GM12878 (cell line): Measurements from ENCODE around the gene FAM53B. TPM values are rescaled to one million over a fixed set of nuclear protein-coding genes. Genes with fewer than 3 reads are reported as not detected.

ENCODE experiments used
- ATAC-seq: fragments of 200-7000 bp; cut with Tn5 transposase; 3 replicates; pipeline ENCODE4 v1.9.1; 2020; ENCODE audit warnings: mild to moderate bottlenecking, moderate library complexity
- BruUV-seq: library from RNA; stranded (reverse); fragments of 400-500 nt; replicated peaks from 2 replicates; lab custom pipeline; 2021; lab: Mats Ljungman, UMichigan
- CTCF ChIA-PET: fragments of 300-600 bp; sonication (Branson Sonifier 250); formaldehyde crosslinking; extraction: SDS; loops from one replicate; lab custom pipeline; 2021; ENCODE audit warnings: inconsistent platforms; lab: Yijun Ruan, JAX
- POLR2A ChIA-PET: fragments of 350-600 bp; formaldehyde crosslinking; extraction: SDS; loops from one replicate; lab custom pipeline; 2021; ENCODE audit warnings: inconsistent platforms; lab: Charles Lee
- RAD21 ChIA-PET: fragments of 300-600 bp; sonication (Branson Sonifier 250); formaldehyde crosslinking; loops from one replicate; lab custom pipeline; 2023; ENCODE audit warnings: antibody characterized with exemption; ENCODE audit not compliant: unreplicated experiment; lab: Charles Lee
- SMC1A ChIA-PET: fragments of 300-600 bp; sonication (Branson Sonifier 250); formaldehyde crosslinking; loops from one replicate; lab custom pipeline; 2023; ENCODE audit not compliant: unreplicated experiment, uncharacterized antibody; lab: Charles Lee
- DNase-seq: peaks from one replicate; pipeline ENCODE4 v3.0.0-alpha.2; 2011; ENCODE audit warnings: low read depth, low spot score
- FAIRE-seq: peaks from 3 replicates; lab custom pipeline; 2011; peaks lifted over from hg19 to GRCh38; lab: Jason Lieb, UNC
- H2AFZ ChIP-seq: 2 replicates; pipeline ENCODE4 v1.6.0; 2011; ENCODE audit warnings: low read depth, low read length, control low read depth; ENCODE audit not compliant: control insufficient read depth
- H3K27ac ChIP-seq: 2 replicates; pipeline ENCODE4 v1.5.1; 2011; ENCODE audit warnings: control low read depth; ENCODE audit not compliant: control insufficient read depth, insufficient read depth
- H3K27me3 ChIP-seq, 2 experiments: replicated peaks in 1 of 2; 2 replicates each; pipeline versions ENCODE4 v1.6.0 to v1.6.1; 2011; ENCODE audit warnings: low read length in 1 of 2; ENCODE audit not compliant: control insufficient read depth in 2 of 2, insufficient read depth in 2 of 2
- H3K36me3 ChIP-seq, 2 experiments: 2 replicates each; pipeline ENCODE4 v1.5.1; 2011; ENCODE audit warnings: low read length in 1 of 2; ENCODE audit not compliant: control insufficient read depth in 2 of 2, insufficient read depth in 2 of 2
- H3K4me1 ChIP-seq: 2 replicates; pipeline ENCODE4 v1.6.1; 2011; ENCODE audit warnings: mild to moderate bottlenecking, low read length, moderate library complexity, mixed read lengths; ENCODE audit not compliant: control insufficient read depth, insufficient read depth
- H3K4me2 ChIP-seq: 2 replicates; pipeline ENCODE4 v1.6.0; 2011; ENCODE audit warnings: control low read depth; ENCODE audit not compliant: control insufficient read depth, insufficient read depth
- H3K4me3 ChIP-seq: fragments of 200-600 bp; sonication (generic); 2 replicates; pipeline ENCODE4 v1.5.1; 2016
- H3K79me2 ChIP-seq: 2 replicates; pipeline ENCODE4 v1.6.0; 2011; ENCODE audit warnings: low read length; ENCODE audit not compliant: control insufficient read depth, insufficient read depth
- H3K9ac ChIP-seq: 2 replicates; pipeline ENCODE4 v1.8.0; 2011; ENCODE audit warnings: low read length, control low read depth, mixed read lengths; ENCODE audit not compliant: control insufficient read depth, insufficient read depth
- H3K9me3 ChIP-seq: replicated peaks from 3 replicates; pipeline ENCODE4 v1.5.1; 2011; ENCODE audit warnings: mild to moderate bottlenecking, low read length; ENCODE audit not compliant: control insufficient read depth, insufficient read depth
- H4K20me1 ChIP-seq: 2 replicates; pipeline ENCODE4 v1.6.0; 2011; ENCODE audit not compliant: control insufficient read depth, insufficient read depth
- BCL11A ChIP-seq: IDR thresholded peaks from 2 replicates; pipeline ENCODE4 v1.6.1; 2011; ENCODE audit warnings: low read depth, low read length
- BCLAF1 ChIP-seq: fragments of 450-650 bp; IDR thresholded peaks from 2 replicates; pipeline ENCODE4 v1.6.1; 2017; ENCODE audit warnings: antibody characterized with exemption, mild to moderate bottlenecking, moderate library complexity
- CBFB ChIP-seq: IDR thresholded peaks from 2 replicates; pipeline ENCODE4 v1.6.1; 2016; ENCODE audit warnings: antibody characterized with exemption, low read depth
- DPF2 ChIP-seq: fragments of 450-650 bp; IDR thresholded peaks from 2 replicates; pipeline ENCODE4 v1.6.1; 2017; ENCODE audit warnings: mild to moderate bottlenecking
- ETV6 ChIP-seq, 2 experiments: fragments of 450-650 bp in 1 of 2; IDR thresholded peaks in 1 of 2; conservative IDR thresholded peaks in 1 of 2; 2 replicates each; pipeline ENCODE4 v1.6.1; 2014; ENCODE audit warnings: antibody characterized with exemption in 1 of 2, borderline replicate concordance in 1 of 2, low read depth in 1 of 2, mild to moderate bottlenecking in 1 of 2, moderate library complexity in 1 of 2
- FOS ChIP-seq: IDR thresholded peaks from 3 replicates; pipeline ENCODE4 v1.6.1; 2011; ENCODE audit warnings: borderline replicate concordance; ENCODE audit not compliant: insufficient read length; ENCODE audit errors: extremely low read depth
- LARP7 ChIP-seq: fragments of 450-650 bp; IDR thresholded peaks from 2 replicates; pipeline ENCODE4 v1.6.1; 2017; ENCODE audit warnings: mild to moderate bottlenecking
- MAX ChIP-seq: IDR thresholded peaks from 2 replicates; pipeline ENCODE4 v1.6.1; 2012; ENCODE audit warnings: low read depth, low read length, improper control_type of control experiment
- NBN ChIP-seq: fragments of 450-650 bp; IDR thresholded peaks from 2 replicates; pipeline ENCODE4 v1.6.1; 2016
- NFXL1 ChIP-seq: fragments of 450-650 bp; IDR thresholded peaks from 2 replicates; pipeline ENCODE4 v1.6.1; 2017; ENCODE audit warnings: antibody characterized with exemption, mild to moderate bottlenecking, borderline replicate concordance
- NR2C1 ChIP-seq: fragments of 450-650 bp; IDR thresholded peaks from 2 replicates; pipeline ENCODE4 v1.6.1; 2017; ENCODE audit warnings: antibody characterized with exemption, mild to moderate bottlenecking, moderate library complexity
- PKNOX1 ChIP-seq: fragments of 450-650 bp; IDR thresholded peaks from 2 replicates; pipeline ENCODE4 v1.6.1; 2016; ENCODE audit warnings: mild to moderate bottlenecking
- POLR2A ChIP-seq: IDR thresholded peaks from 2 replicates; pipeline ENCODE4 v1.6.1; 2011; ENCODE audit warnings: low read depth, mild to moderate bottlenecking, low read length
- POLR2AphosphoS2 ChIP-seq: IDR thresholded peaks from 2 replicates; pipeline ENCODE4 v1.6.1; 2011; ENCODE audit warnings: low read depth, mild to moderate bottlenecking, low read length, improper control_type of control experiment, moderate library complexity
- SIN3A ChIP-seq: IDR thresholded peaks from 2 replicates; pipeline ENCODE4 v1.6.1; 2012; ENCODE audit warnings: low read depth, low read length, improper control_type of control experiment
- TCF12 ChIP-seq: IDR thresholded peaks from 2 replicates; pipeline ENCODE4 v1.6.1; 2011; ENCODE audit warnings: low read depth, mild to moderate bottlenecking, low read length
- YY1 ChIP-seq: IDR thresholded peaks from 2 replicates; pipeline ENCODE4 v1.6.1; 2011; ENCODE audit warnings: low read depth, mild to moderate bottlenecking, low read length
- ZNF274 ChIP-seq: IDR thresholded peaks from one replicate; pipeline ENCODE4 v1.8.0; 2011; ENCODE audit not compliant: insufficient read length, insufficient read depth
- ZSCAN29 ChIP-seq: fragments of 450-650 bp; IDR thresholded peaks from 2 replicates; pipeline ENCODE4 v1.6.1; 2017; ENCODE audit warnings: mild to moderate bottlenecking, moderate library complexity
- WGBS: methylation state at CpG from one replicate; pipeline ENCODE4 v1.1.6; 2016; ENCODE audit warnings: low lambda C conversion rate; ENCODE audit not compliant: insufficient replicate concordance, insufficient coverage; ENCODE audit errors: missing lambda C conversion rate; 5-methylcytosine and 5-hydroxymethylcytosine counted together
- in situ Hi-C: fragments of 300-500 bp; cut with MboI; formaldehyde crosslinking; loops from 9 replicates; pipeline ENCODE4 v1.14.3; 2018; ENCODE audit warnings: mixed read lengths
- intact Hi-C: fragments of 100-400 bp; cut with micrococcal nuclease; formaldehyde crosslinking; loops from one replicate; pipeline ENCODE4 v1.14.2; 2022; ENCODE audit not compliant: unreplicated experiment
- polyA plus RNA-seq, 11 experiments: library from polyadenylated mRNA; depleted of rRNA in 4 of 11; unstranded in 6 of 11; stranded (reverse) in 5 of 11; fragments of >200 nt; fragmentation: Nextera tagmentation in 4 of 11; fragmentation: Illumina TruSeq in 1 of 11; extraction: Ambion mirVana in 4 of 11; extraction: Trizol in 1 of 11; gene quantifications; 1 replicate in 1 of 11; 2 replicates in 10 of 11; pipeline versions ENCODE4 v1.2.1 to v1.2.3, GENCODE V29; 2011 to 2016; ENCODE audit warnings: inconsistent platforms in 2 of 11, missing spikeins in 2 of 11, low read depth in 1 of 11
- total RNA-seq, 4 experiments: library from RNA; depleted of rRNA in 3 of 4; stranded (reverse); fragments of >200 nt in 3 of 4; fragmentation: Illumina TruSeq in 1 of 4; extraction: Trizol in 1 of 4; gene quantifications; 2 replicates each; pipeline versions ENCODE4 v1.2.1 to v1.2.3, GENCODE V29; 2013 to 2021

The FAM53B gene
- total and polyA plus RNA-seq, 10 of the 15 experiments (the other 5 are each of a cell fraction or from before 2014, with no cell fraction given): 0.05 to 26.3 (median 8.1) TPM

GRCh38 chr10:124744102-124745050, at the start of gene FAM53B (continued):
- TF ChIP-seq CBFB: no peak
- TF ChIP-seq NR2C1: 0 out of 2 replicates have a peak, but pooled peaks have one; percentile 5
- peak; percentile 69; the same call in 1 of the 2 replicates for TF ChIP-seq POLR2A
- TF ChIP-seq BCL11A: no peak
- TF ChIP-seq POLR2AphosphoS2: 0 out of 2 replicates have a peak, but pooled peaks have one; percentile 36
- 0 out of 2 replicates have a peak, but pooled peaks have one; percentile 49 for TF ChIP-seq ZSCAN29
- 0 out of 2 replicates have a peak, but pooled peaks have one; percentile 72 for TF ChIP-seq LARP7
- peak; percentile 24; the same call in 1 of the 2 replicates for TF ChIP-seq DPF2
- TF ChIP-seq, all 136 proteins: peak for 16

- CTCF ChIA-PET: interaction anchor here (0.8 kb wide), 2 partner anchors 8 to 43 kb away, joined by 3 to 4 read pairs; partner anchors contain the start of gene ABRAXAS2
- BruUV-seq: no TSS peak
- TF ChIP-seq ZNF274: no peak
- no peak for TF ChIP-seq TCF12
- no peak for TF ChIP-seq SIN3A
- TF ChIP-seq PKNOX1: no peak
- no peak for TF ChIP-seq ETV6 (conservative IDR thresholded peaks at IDR 0.05 in 1 of 2, IDR thresholded peaks at IDR 0.05 in 1 of 2; ENCODE audit: borderline replicate concordance in 1 of 2, low read depth in 1 of 2)
- no peak for TF ChIP-seq NBN
- no peak for TF ChIP-seq FOS
- TF ChIP-seq MAX: no peak
- no peak for TF ChIP-seq YY1
- no peak for TF ChIP-seq POLR2A
- TF ChIP-seq BCLAF1: no peak
- no peak for TF ChIP-seq NFXL1
These were observed 48.8 kb upstream of the FAM53B start for GRCh38 chr10:124792998-124793352.

More at GRCh38 chr10:124792998-124793352, 48.8 kb upstream of the FAM53B start:
- Histone ChIP-seq H3K4me2 (peak overlapping the region; percentile 3; the same call in 1 of the 2 replicates), H3K9me3 (no peaks in the 10 kb centered on the region), H3K9ac (no peak overlapping the region; the same call in 1 of the 2 replicates), H3K4me1 (no peaks in the 10 kb centered on the region), H3K4me3 (peak overlapping the region; percentile 99; the same call in 1 of the 2 replicates), H3K79me2 (peaks cover 21% of the 10 kb centered on the region), H3K36me3 (no peaks in the 10 kb centered on the region), H4K20me1 (no peaks in the 10 kb centered on the region), H2AFZ (no peak overlapping the region), H3K27me3 (no peaks in the 10 kb centered on the region), H3K27ac (no peak overlapping the region)
- POLR2A ChIA-PET: interaction anchor here (0.7 kb wide), 1 partner anchor 11 kb away, joined by 3 read pairs; no protein-coding TSS in a partner anchor
- intact Hi-C loops (loop anchor here (1.0 kb wide), 1 partner anchor 8 kb away; the partner anchor contains the start of gene ABRAXAS2), in situ Hi-C loops (no loop called here)
- ATAC-seq (no peak), DNase-seq (no peak), FAIRE-seq (no peak)
- SMC1A ChIA-PET: interaction anchor here (1.9 kb wide), 1 partner anchor 35 kb away, joined by 4 read pairs; no protein-coding TSS in a partner anchor
- RAD21 ChIA-PET: no interaction called here
- 89% methylated on average over 11 of the region's 11 CpGs for WGBS
